CD4-positive, alpha-beta T cell (primary cell): ENCODE data around the gene TTLL12. TPM values are rescaled to one million over a fixed set of nuclear protein-coding genes. Genes with fewer than 3 reads are reported as not detected.

Source experiments
- ATAC-seq: fragments of 200-7000 bp; cut with Tn5 transposase; one replicate; pipeline ENCODE4 v1.10.0; 2022; ENCODE audit warnings: mild to moderate bottlenecking; ENCODE audit not compliant: poor library complexity
- CTCF ChIA-PET: fragments of 350-600 bp; sonication (Branson Sonifier 250); formaldehyde crosslinking; loops from one replicate; lab custom pipeline; 2021; ENCODE audit warnings: antibody characterized with exemption, inconsistent platforms; lab: Charles Lee
- POLR2A ChIA-PET: fragments of 350-600 bp; sonication (Branson Sonifier 250); formaldehyde crosslinking; loops from one replicate; lab custom pipeline; 2021; ENCODE audit warnings: antibody characterized with exemption, inconsistent platforms; lab: Charles Lee
- DNase-seq, 14 experiments: peaks; one replicate each; pipeline ENCODE4 v3.0.0-alpha.2; 2013 to 2020; ENCODE audit warnings: mixed read lengths in 2 of 14
- H3K27ac ChIP-seq, 2 donors: one replicate each; pipeline versions ENCODE4 v1.5.1 to v1.7.0; 2013; ENCODE audit warnings: low read length in 2 of 2, low read depth in 1 of 2, mild to moderate bottlenecking in 1 of 2
- H3K27me3 ChIP-seq, 2 experiments: 1 replicate in 1 of 2; 2 replicates in 1 of 2; pipeline versions ENCODE4 v1.6.1 to v1.7.0; 2013; ENCODE audit warnings: low read length in 2 of 2, control low read depth in 1 of 2, mild to moderate bottlenecking in 1 of 2, moderate library complexity in 1 of 2; ENCODE audit not compliant: insufficient read depth in 2 of 2, control insufficient read depth in 1 of 2
- H3K36me3 ChIP-seq: one replicate; pipeline ENCODE4 v1.6.1; 2013; ENCODE audit warnings: low read length, control low read depth; ENCODE audit not compliant: insufficient read depth
- H3K4me1 ChIP-seq: one replicate; pipeline ENCODE4 v1.6.1; 2013; ENCODE audit warnings: low read length, control low read depth; ENCODE audit not compliant: insufficient read depth
- H3K4me3 ChIP-seq: one replicate; pipeline ENCODE4 v1.5.1; 2013; ENCODE audit warnings: mild to moderate bottlenecking, low read length, moderate library complexity
- H3K9me3 ChIP-seq, 2 experiments: 1 replicate in 1 of 2; 2 replicates in 1 of 2; pipeline versions ENCODE4 v1.6.1 to v1.7.0; 2013; ENCODE audit warnings: low read length in 2 of 2, mild to moderate bottlenecking in 2 of 2, control low read depth in 1 of 2, moderate library complexity in 1 of 2; ENCODE audit not compliant: control insufficient read depth in 1 of 2, insufficient read depth in 1 of 2
- H3K27ac Mint-ChIP-seq: one replicate; pipeline ENCODE4 v1.8.0; 2020; ENCODE audit warnings: mixed read lengths
- H3K27me3 Mint-ChIP-seq: one replicate; pipeline ENCODE4 v1.8.0; 2021; ENCODE audit warnings: mixed read lengths
- H3K36me3 Mint-ChIP-seq: one replicate; pipeline ENCODE4 v1.8.0; 2021; ENCODE audit warnings: low read depth, mixed read lengths
- H3K4me1 Mint-ChIP-seq: one replicate; pipeline ENCODE4 v1.8.0; 2021; ENCODE audit warnings: low read depth, mixed read lengths
- H3K4me3 Mint-ChIP-seq: one replicate; pipeline ENCODE4 v1.8.0; 2020; ENCODE audit warnings: mild to moderate bottlenecking, mixed read lengths
- H3K9me3 Mint-ChIP-seq: one replicate; pipeline ENCODE4 v1.8.0; 2020; ENCODE audit warnings: mixed read lengths
- intact Hi-C, 2 experiments: fragments of 100-400 bp; cut with DNase I in 1 of 2; cut with micrococcal nuclease in 1 of 2; formaldehyde crosslinking; loops; one replicate each; pipeline versions ENCODE4 v1.15.1 to v1.9.0; 2023 to 2025; cut with DNase I, micrococcal nuclease
- total RNA-seq, 174 experiments: library from RNA in 2 of 174; stranded (reverse) in 2 of 174; gene quantifications; one replicate each; pipeline ENCODE4 v1.2.3 and lab custom pipeline; 2021 to 2026
- TF ChIP-seq, protein P1 (sequence below): fragments of 200-600 bp; IDR thresholded peaks from one replicate; pipeline ENCODE4 v1.8.0; 2022; ENCODE audit warnings: antibody characterized with exemption, mild to moderate bottlenecking

Gene TTLL12
- total RNA-seq, 2 experiments from 2014 or later = 5.0 to 6.6 TPM

DNA sequence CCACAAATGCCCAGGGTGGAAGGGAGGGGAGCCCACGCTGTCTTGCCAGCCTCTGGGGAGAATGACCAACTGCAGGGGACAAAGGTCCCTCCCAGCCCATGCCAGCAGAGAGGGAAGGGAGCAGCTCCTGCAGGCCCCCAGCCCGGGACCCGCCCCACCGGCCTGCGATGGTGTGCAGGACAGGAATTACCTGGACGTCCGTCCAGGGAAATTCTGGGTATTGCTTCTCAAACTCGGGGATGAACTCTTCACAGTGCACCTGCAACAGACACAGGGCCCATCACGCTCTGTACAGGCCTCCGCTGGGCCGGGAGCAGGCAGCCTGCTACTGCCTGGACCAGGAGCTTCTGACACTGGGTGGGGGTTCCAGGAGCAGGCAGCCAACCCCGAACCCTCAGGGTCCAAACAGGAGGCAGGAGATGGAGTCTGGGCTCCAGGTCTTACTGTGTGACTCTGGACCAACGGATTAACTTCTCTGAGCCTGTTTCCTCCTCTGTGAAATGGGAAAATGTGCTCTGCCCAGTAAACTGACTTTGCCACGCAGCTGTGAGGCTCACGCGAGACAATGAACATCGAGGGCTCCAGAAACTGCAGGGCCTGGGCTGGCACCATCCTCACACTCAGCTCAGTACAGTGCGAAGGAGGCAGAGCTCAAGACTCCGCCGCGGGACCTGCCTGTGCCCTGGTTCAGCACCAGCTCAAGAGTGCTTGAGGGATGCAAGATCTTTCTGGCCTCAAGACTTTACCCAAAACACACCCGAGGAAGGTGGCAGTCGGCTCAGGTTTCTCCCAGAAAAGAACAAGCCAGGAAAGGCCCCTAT, 17.4 kb downstream of the TTLL12 start:
- ATAC-seq (no peak), DNase-seq (no peak)
- H3K4me1 Mint-ChIP-seq = no peaks in the 10 kb centered on the region
- intact Hi-C loops = no loop called here
- H3K36me3 Mint-ChIP-seq = peaks cover 27% of the 10 kb centered on the region
- H3K27me3 Mint-ChIP-seq = no peaks in the 10 kb centered on the region
- H3K4me3 Mint-ChIP-seq = no peak overlapping the region
- peaks cover 52% of the 10 kb centered on the region for H3K36me3 ChIP-seq
- POLR2A ChIA-PET = no interaction called here
- no peaks in the 10 kb centered on the region for H3K27me3 ChIP-seq
- H3K27ac ChIP-seq = no peak overlapping the region
- H3K4me1 ChIP-seq = peaks cover 3% of the 10 kb centered on the region
- no peaks in the 10 kb centered on the region for H3K9me3 ChIP-seq
- no peak overlapping the region for H3K4me3 ChIP-seq
- CTCF ChIA-PET = no interaction called here
- no peaks in the 10 kb centered on the region for H3K9me3 Mint-ChIP-seq
- no peak overlapping the region for H3K27ac Mint-ChIP-seq
- TF ChIP-seq, protein P1, sequence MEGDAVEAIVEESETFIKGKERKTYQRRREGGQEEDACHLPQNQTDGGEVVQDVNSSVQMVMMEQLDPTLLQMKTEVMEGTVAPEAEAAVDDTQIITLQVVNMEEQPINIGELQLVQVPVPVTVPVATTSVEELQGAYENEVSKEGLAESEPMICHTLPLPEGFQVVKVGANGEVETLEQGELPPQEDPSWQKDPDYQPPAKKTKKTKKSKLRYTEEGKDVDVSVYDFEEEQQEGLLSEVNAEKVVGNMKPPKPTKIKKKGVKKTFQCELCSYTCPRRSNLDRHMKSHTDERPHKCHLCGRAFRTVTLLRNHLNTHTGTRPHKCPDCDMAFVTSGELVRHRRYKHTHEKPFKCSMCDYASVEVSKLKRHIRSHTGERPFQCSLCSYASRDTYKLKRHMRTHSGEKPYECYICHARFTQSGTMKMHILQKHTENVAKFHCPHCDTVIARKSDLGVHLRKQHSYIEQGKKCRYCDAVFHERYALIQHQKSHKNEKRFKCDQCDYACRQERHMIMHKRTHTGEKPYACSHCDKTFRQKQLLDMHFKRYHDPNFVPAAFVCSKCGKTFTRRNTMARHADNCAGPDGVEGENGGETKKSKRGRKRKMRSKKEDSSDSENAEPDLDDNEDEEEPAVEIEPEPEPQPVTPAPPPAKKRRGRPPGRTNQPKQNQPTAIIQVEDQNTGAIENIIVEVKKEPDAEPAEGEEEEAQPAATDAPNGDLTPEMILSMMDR = no peak

DNA sequence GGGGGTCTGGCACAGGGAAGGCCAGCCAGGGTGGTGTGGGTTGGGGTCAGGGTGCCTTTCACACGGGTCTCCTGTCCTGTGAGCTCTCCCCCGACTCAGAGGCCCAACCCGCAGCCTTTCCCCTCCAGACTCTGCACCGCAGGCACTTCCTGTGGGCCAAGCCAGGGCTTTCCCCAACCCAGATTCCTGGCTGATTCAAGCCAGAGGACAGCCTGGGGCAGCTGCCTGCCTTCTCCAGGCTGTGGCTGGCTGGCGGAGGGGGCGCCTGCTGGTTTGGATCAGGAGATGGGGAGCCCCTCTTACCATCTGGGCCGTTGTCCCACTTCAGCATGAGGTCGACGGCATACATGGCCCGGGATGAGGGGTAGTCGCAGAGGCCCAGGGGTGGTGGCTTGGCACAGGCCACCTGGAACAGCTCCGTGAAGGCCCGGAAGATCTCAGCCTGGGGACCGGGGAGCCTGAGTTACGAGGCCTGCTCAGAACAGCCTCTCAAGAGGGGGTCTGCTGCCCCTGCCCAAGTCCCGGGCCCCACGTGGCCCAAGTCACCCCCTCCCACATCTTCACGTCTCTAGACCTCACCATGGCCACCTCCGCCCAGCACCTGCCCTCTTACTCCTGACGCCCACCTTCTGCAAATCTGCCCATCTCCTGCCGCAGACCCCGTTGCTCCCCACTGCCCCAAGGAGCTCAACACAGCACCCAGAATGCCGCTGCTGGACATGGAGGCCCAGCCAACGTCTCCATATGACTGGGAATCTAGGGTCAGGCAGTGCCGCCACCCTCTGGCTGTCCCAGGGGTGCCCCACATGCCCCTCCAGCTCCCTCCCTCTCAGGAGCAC, 18.2 kb downstream of the TTLL12 start:
- Mint-ChIP-seq H3K4me3 (no peak overlapping the region), H3K4me1 (no peaks in the 10 kb centered on the region), H3K27ac (no peak overlapping the region), H3K36me3 (peaks cover 27% of the 10 kb centered on the region), H3K27me3 (no peaks in the 10 kb centered on the region), H3K9me3 (no peaks in the 10 kb centered on the region)
- peaks cover 44% of the 10 kb centered on the region for H3K36me3 ChIP-seq
- peaks cover 3% of the 10 kb centered on the region for H3K4me1 ChIP-seq
- DNase-seq = no peak
- H3K9me3 ChIP-seq = no peaks in the 10 kb centered on the region
- no peak overlapping the region for H3K27ac ChIP-seq
- H3K27me3 ChIP-seq = no peaks in the 10 kb centered on the region
- ATAC-seq = no peak
- intact Hi-C loops = no loop called here
- no peak overlapping the region for H3K4me3 ChIP-seq
- CTCF ChIA-PET = no interaction called here
- POLR2A ChIA-PET = no interaction called here
- TF ChIP-seq, protein P1 = no peak

DNA sequence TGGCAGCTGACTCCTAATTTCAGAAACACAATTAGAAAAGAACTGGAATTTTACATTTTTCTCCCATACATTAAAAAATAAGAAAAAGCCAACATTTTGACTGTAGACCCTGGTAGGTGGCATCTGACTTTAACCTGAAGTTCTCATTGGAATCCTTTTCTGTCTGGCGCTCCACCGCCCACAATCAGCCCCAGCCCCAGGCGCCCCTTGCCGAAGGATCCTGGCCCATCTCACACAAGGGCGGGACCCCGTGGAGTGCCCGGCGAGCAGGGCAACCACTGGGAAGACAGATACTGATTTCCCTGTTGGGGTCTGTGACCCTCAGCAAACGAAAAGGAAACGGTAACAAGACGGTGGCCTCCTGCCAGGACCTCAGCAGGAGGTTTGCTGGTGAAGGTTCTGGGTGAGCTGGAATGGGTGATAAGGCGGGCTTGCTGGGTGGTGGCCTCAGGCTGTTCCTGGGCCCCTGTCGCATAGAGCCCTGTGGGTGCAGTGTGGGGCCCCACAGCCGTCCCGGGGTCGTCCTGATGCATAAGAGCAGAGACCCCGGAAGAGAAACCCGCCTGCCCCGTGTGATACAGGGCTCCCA, 19.8 kb downstream of the TTLL12 start:
- H3K9me3 ChIP-seq = no peaks in the 10 kb centered on the region
- POLR2A ChIA-PET = no interaction called here
- H3K36me3 Mint-ChIP-seq = peaks cover 18% of the 10 kb centered on the region
- H3K36me3 ChIP-seq = peaks cover 32% of the 10 kb centered on the region
- H3K4me3 ChIP-seq = no peak overlapping the region
- no peaks in the 10 kb centered on the region for H3K4me1 Mint-ChIP-seq
- H3K4me3 Mint-ChIP-seq = no peak overlapping the region
- DNase-seq (no peak), ATAC-seq (no peak)
- H3K27me3 ChIP-seq = no peaks in the 10 kb centered on the region
- CTCF ChIA-PET = no interaction called here
- no peaks in the 10 kb centered on the region for H3K27me3 Mint-ChIP-seq
- peaks cover 3% of the 10 kb centered on the region for H3K4me1 ChIP-seq
- intact Hi-C loops = no loop called here
- H3K9me3 Mint-ChIP-seq = no peaks in the 10 kb centered on the region
- no peak overlapping the region for H3K27ac Mint-ChIP-seq
- TF ChIP-seq, protein P1 = no peak
- H3K27ac ChIP-seq = no peak overlapping the region
